Measurements from ENCODE around the gene SPEM3.

DNA sequence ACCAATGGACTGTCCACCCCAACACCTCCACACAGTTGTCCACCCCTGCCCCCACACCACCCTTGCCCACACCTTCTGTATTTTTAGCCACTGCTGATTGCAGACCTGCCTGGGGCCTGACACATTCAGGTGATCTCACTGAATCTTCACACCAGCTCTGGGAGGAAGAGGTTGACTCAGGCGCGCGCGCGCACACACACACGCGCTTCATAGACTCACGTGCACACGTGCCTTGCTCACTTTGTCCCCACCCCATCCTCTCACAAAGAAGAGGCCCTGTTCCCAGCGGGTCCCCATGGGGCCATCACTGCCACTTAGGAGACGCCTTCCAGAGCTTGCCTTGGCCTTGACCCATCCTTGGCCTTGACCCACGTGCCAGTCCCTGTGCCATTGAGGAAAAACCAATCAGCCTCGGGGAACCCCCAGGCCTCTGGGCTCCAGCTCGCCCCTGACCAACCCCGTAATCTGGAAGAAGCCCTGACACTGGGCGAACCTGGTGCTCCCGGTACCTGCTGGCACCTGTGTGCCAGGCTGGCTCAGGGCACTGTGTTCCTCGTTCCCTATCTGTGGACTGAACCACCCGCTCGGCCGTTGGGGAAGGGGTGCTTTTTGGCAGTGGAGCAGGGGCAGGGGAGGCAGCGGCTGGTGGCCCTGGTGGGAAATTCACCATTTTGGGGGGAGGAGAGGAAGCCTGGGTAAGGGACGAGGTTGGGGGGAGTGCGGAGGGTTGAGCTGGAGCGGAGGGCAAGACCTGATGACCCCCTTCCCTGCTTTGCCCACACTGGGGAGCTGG, 17.8 kb upstream of the SPEM3 start:
- TF ChIP-seq POLR2AphosphoS5 (IDR thresholded peaks at IDR 0.05) (no peak), POLR2A (IDR thresholded peaks at IDR 0.05) (no peak), EP300 (IDR thresholded peaks at IDR 0.05; ENCODE audit: low read depth) (no peak)
- TF ChIP-seq, protein P1, sequence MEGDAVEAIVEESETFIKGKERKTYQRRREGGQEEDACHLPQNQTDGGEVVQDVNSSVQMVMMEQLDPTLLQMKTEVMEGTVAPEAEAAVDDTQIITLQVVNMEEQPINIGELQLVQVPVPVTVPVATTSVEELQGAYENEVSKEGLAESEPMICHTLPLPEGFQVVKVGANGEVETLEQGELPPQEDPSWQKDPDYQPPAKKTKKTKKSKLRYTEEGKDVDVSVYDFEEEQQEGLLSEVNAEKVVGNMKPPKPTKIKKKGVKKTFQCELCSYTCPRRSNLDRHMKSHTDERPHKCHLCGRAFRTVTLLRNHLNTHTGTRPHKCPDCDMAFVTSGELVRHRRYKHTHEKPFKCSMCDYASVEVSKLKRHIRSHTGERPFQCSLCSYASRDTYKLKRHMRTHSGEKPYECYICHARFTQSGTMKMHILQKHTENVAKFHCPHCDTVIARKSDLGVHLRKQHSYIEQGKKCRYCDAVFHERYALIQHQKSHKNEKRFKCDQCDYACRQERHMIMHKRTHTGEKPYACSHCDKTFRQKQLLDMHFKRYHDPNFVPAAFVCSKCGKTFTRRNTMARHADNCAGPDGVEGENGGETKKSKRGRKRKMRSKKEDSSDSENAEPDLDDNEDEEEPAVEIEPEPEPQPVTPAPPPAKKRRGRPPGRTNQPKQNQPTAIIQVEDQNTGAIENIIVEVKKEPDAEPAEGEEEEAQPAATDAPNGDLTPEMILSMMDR (IDR thresholded peaks at IDR 0.05) = no peak
